ENCODE measurements around the gene NR1H2.

NR1H2 gene

GRCh38 chr19:50427318-50427925 lies 51.2 kb downstream of the NR1H2 start:
- no peak for DNase-seq

GRCh38 chr19:50427997-50428425 lies 51.8 kb downstream of the NR1H2 start:
- peak; percentile 44 for DNase-seq

- DNase-seq, result no peak
Measured at GRCh38 chr19:50428772-50429463, 52.7 kb downstream of the NR1H2 start.

- DNase-seq, result no peak
Measured at GRCh38 chr19:50430888-50431342, 54.7 kb downstream of the NR1H2 start.

GRCh38 chr19:50431343-50432220 lies 55.3 kb downstream of the NR1H2 start:
- peak; percentile 60 for DNase-seq

- DNase-seq, result no peak
Measured at GRCh38 chr19:50432221-50433028, 56.2 kb downstream of the NR1H2 start, which contains the start of gene MYBPC2. Gene MYBPC2 (plus strand): TSS chr19:50432892. CDS start chr19:50432954, 62 bp downstream.
